SJCRH30 (cell line): ENCODE measurements around the gene CPEB2. TPM values are rescaled to one million over a fixed set of nuclear protein-coding genes. Genes with fewer than 3 reads are reported as not detected.

ENCODE experiments used
- DNase-seq, 2 experiments: peaks; one replicate each; pipeline ENCODE4 v3.0.0-alpha.2; 2015 to 2020
- H3K27ac ChIP-seq: fragments of 250-450 bp; sonication (Bioruptor Pico); 2 replicates; pipeline ENCODE4 v1.5.1; 2020; ENCODE audit warnings: mild to moderate bottlenecking, moderate library complexity
- H3K27me3 ChIP-seq: fragments of 250-450 bp; sonication (Bioruptor Pico); 2 replicates; pipeline ENCODE4 v1.5.1; 2020; ENCODE audit warnings: mild to moderate bottlenecking, moderate library complexity
- H3K36me3 ChIP-seq: fragments of 250-450 bp; sonication (Bioruptor Pico); 2 replicates; pipeline ENCODE4 v1.5.1; 2020; ENCODE audit warnings: mild to moderate bottlenecking, moderate library complexity
- H3K4me1 ChIP-seq: fragments of 250-450 bp; sonication (Bioruptor Pico); 2 replicates; pipeline ENCODE4 v1.5.1; 2020; ENCODE audit warnings: mild to moderate bottlenecking, moderate library complexity
- H3K4me3 ChIP-seq: fragments of 250-450 bp; sonication (Bioruptor Pico); 2 replicates; pipeline ENCODE4 v1.5.1; 2020; ENCODE audit warnings: mild to moderate bottlenecking, moderate library complexity
- H3K9me3 ChIP-seq: fragments of 250-450 bp; sonication (Bioruptor Pico); replicated peaks from 2 replicates; pipeline ENCODE4 v1.5.1; 2020; ENCODE audit warnings: mild to moderate bottlenecking, moderate library complexity
- total RNA-seq: library from RNA; depleted of rRNA; stranded (reverse); fragments of >200 nt; shearing (Covaris generic); gene quantifications from 2 replicates; pipeline ENCODE4 v1.2.3, GENCODE V29; 2014; rRNA removed

The CPEB2 gene
- total RNA-seq: 0.56 and 0.73 TPM in 2 replicates

DNA sequence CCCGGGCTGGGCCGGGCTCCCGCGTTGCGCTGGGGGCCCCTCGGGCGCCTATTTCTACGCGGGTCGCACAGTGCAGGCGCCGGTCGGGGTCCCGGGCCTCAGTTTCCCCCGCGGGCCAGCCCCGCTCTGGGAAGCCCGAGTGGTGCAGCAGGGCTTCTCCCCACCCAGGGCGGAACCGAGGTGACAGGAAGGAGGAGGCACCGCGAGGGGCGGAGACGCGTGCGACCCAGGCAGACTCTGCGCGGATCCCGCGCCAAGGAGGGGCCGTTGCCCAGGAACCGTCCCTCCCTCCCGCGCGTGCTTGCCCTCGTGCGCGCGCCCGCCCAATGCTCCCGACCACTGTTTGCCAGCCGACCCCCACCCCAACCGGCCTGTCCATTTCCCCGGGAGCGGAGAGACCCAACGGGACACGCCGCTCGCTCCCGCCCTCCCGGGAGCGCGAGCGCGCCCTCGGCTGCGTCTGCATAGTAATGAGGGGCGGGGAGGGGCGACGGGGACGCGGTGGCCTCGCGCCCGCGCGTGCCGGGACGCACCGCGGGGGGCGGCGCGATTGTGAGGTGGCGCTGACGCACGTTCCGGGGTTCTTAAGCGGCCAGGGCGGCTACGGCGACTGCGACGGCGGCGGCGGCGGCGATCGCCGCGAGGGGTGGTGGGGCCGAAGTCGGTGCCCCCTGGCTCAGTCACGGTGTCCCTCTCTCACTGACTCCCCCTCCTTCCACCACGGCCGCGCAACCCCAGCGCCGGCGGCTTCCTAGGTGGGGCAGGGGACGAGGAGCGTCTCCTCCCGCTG is at the start of gene CPEB2:
Gene CPEB2 (plus strand): TSS at position 613 of the 790 bp plus-strand sequence. CDS start 193 bp downstream, outside the sequence.
- peak within 1 kb of the TSS; percentile 32; the same call in 1 of the 2 replicates for H3K27ac ChIP-seq
- peaks cover 4% of the 10 kb centered on the region; the same call in 1 of the 2 replicates for H3K27me3 ChIP-seq
- H3K4me3 ChIP-seq: peak within 1 kb of the TSS; percentile 78
- peak; percentile 87 to 89 for DNase-seq
- H3K9me3 ChIP-seq: no peaks in the 10 kb centered on the region
- H3K36me3 ChIP-seq: no peaks in the 10 kb centered on the region
- H3K4me1 ChIP-seq: peaks cover 8% of the 10 kb centered on the region; the same call in 1 of the 2 replicates

DNA sequence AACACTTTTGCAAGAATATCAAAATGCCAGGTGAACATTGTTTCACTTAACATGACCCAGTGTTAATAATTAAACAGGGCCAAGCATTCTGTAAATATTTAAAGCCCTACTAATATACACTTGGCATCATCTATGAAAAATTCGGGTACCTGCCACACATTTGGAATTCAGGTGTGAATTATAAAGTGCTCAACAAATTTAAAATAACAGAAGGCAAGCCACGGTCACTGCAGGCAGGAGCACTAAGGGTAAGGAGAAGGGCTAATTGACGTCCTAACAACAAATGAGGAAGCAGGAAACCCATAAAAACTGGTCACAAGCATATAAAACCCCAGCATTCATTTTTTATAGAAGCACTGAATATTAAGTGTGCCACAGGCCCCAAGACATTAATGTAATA is 43.8 kb upstream of the CPEB2 start:
- no peak overlapping the region for H3K4me3 ChIP-seq
- no peak for DNase-seq
- no peaks in the 10 kb centered on the region for H3K9me3 ChIP-seq
- no peaks in the 10 kb centered on the region for H3K36me3 ChIP-seq
- peaks cover 6% of the 10 kb centered on the region; the same call in 1 of the 2 replicates for H3K27me3 ChIP-seq
- no peak overlapping the region for H3K27ac ChIP-seq
- H3K4me1 ChIP-seq: no peaks in the 10 kb centered on the region

DNA sequence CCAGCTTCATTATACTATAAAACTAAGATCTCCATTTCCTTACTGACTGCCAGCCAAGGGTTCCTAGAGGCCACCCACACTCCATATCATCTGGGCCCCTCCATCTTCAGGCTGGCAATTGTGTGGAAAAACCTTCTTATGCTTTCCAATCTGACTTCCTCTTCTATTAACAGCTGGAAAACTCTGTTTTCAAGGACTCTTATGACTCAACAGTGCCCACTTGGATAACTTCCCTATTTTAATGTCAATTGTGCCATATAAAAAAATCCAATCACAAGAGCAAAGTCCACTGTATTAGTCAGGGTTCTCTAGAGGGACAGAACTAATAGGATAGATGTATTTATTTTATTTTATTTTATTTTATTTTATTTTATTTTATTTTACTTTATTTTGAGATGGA is 41.0 kb upstream of the CPEB2 start:
- peaks cover 6% of the 10 kb centered on the region; the same call in 1 of the 2 replicates for H3K27me3 ChIP-seq
- no peak for DNase-seq
- no peaks in the 10 kb centered on the region for H3K9me3 ChIP-seq
- H3K36me3 ChIP-seq: no peaks in the 10 kb centered on the region
- no peak overlapping the region for H3K4me3 ChIP-seq
- H3K4me1 ChIP-seq: no peaks in the 10 kb centered on the region
- no peak overlapping the region for H3K27ac ChIP-seq

DNA sequence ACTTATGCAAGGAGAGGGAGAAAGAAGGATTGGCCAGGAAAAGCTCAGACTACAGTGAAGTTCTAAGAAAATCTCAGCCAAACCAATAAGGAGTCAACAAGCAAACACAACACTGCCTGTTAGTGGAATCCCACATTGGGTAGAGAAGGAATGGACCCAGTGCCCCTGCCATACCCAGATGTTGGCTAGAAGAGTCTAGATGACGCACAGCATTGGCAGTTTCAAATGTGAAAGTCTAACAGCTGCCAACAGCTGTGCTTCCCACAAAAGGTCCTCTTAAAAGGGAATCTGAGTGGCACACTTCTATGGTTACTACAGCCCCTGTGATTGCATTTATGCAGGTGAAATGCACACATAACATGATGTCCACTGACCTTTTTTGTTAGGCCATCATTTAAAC is 37.2 kb upstream of the CPEB2 start:
- no peak overlapping the region for H3K4me3 ChIP-seq
- H3K4me1 ChIP-seq: no peaks in the 10 kb centered on the region
- no peaks in the 10 kb centered on the region for H3K36me3 ChIP-seq
- no peak overlapping the region for H3K27ac ChIP-seq
- H3K27me3 ChIP-seq: no peaks in the 10 kb centered on the region; the same call in 1 of the 2 replicates
- no peaks in the 10 kb centered on the region for H3K9me3 ChIP-seq
- DNase-seq: peak in 1 of 2 experiments; percentile 4

DNA sequence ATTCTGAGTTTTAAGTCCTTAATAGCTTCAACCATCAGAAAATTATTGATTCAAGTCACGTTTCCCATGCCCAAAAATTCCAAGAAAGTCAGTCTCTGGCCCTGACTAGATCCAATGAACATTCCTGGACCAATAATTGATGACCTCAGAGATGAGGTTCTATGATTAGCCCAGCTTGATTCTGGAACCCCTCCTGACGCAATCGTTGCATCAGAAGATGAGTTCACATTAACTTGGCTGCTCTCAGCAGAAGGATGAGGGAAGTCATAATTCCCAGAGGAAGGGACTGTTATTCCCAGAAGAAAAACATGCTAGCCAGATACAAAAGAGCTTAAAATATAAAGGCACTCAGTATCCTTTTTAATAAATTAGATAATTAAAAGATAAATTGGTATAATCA is 34.3 kb upstream of the CPEB2 start:
- Histone ChIP-seq H3K36me3 (no peaks in the 10 kb centered on the region), H3K4me3 (no peak overlapping the region), H3K9me3 (no peaks in the 10 kb centered on the region), H3K27me3 (no peaks in the 10 kb centered on the region; the same call in none of the 2 replicates), H3K4me1 (no peaks in the 10 kb centered on the region), H3K27ac (no peak overlapping the region)
- no peak for DNase-seq

DNA sequence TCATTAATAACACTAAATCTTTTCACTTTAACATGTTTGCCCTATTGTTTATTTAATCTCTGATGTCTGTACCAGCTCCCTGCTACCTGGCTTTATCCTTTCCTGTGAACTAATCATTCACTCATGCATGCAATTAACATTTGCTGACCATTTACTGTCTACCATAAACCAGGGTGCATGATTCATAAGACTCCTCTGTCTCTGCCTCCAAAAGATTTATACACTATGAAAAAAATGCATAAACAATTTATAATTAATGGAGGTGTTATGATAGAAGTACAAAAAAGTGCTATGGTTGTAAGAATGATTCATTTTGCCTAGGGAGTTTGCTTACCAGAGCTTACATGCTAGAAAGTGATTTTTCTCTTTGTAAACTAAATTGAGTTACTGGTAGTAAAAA is 24.5 kb upstream of the CPEB2 start:
- Histone ChIP-seq H3K4me3 (no peak overlapping the region), H3K27me3 (no peaks in the 10 kb centered on the region), H3K9me3 (no peaks in the 10 kb centered on the region), H3K4me1 (no peaks in the 10 kb centered on the region), H3K27ac (no peak overlapping the region), H3K36me3 (no peaks in the 10 kb centered on the region)
- DNase-seq: no peak

DNA sequence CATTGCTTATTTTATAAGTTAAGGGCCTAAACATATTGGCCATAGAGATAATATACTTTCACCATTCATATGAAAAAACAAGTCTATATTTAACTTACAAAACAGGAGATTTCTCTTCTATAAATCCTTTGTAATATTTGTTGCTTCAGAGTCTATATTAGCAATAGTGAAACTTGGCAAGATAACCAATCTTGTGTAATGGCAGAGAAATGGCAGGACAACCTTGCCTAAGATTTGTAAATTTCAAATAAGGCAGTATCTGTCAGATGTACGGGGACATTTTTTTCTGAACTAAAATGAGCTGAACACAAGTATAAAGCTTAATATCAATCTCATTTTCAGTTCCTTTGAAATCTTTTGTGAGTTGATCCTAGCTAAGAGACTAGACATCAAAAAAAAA is 17.8 kb upstream of the CPEB2 start:
- no peaks in the 10 kb centered on the region for H3K4me1 ChIP-seq
- H3K36me3 ChIP-seq: no peaks in the 10 kb centered on the region
- H3K9me3 ChIP-seq: no peaks in the 10 kb centered on the region
- H3K4me3 ChIP-seq: no peak overlapping the region
- no peak for DNase-seq
- H3K27ac ChIP-seq: no peak overlapping the region
- H3K27me3 ChIP-seq: 0 out of 2 replicates have a peak, but pooled peaks cover 4% of the 10 kb centered on the region

DNA sequence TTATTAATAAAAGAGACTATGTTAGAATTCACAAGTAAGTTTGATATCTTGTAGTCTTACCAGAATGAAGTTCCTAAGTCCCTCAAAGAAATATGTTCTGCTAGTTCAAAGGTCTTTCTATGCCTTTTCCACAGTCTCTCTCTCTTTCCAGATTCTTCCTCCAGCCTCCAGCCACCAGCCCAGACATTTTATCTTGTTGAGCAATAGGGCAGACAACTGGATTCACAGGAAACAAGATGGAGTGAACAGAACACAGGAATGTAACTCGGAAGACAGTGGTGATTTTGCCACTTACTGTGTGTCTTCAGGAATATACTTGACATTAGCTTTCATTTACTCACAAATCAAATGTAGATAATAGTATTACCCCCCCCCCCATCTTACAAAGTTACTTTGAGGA is 17.1 kb upstream of the CPEB2 start:
- Histone ChIP-seq H3K36me3 (no peaks in the 10 kb centered on the region), H3K4me1 (no peaks in the 10 kb centered on the region), H3K27me3 (0 out of 2 replicates have a peak, but pooled peaks cover 4% of the 10 kb centered on the region), H3K9me3 (no peaks in the 10 kb centered on the region), H3K4me3 (no peak overlapping the region), H3K27ac (no peak overlapping the region)
- no peak for DNase-seq

DNA sequence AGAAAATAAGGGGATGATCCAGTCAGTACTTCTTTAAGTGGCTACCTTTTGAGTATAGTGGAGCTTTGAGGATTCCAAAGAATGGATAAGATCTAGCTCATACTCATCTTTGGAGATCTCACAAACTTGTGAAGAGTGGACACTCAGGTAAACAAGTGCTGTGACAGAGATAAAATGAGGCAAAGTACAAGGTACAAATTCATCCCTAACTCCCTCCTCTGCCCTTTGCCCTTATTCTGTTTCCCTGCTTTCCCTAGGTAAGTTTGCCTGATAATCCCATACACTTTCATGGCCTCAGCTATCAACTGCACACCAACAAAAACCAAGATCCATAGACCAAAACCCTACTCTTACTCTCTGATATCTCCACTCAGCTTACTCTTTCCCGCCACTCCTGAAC is 16.4 kb upstream of the CPEB2 start:
- Histone ChIP-seq H3K4me3 (no peak overlapping the region), H3K36me3 (no peaks in the 10 kb centered on the region), H3K4me1 (no peaks in the 10 kb centered on the region), H3K9me3 (no peaks in the 10 kb centered on the region), H3K27ac (no peak overlapping the region), H3K27me3 (0 out of 2 replicates have a peak, but pooled peaks cover 4% of the 10 kb centered on the region)
- DNase-seq: no peak

DNA sequence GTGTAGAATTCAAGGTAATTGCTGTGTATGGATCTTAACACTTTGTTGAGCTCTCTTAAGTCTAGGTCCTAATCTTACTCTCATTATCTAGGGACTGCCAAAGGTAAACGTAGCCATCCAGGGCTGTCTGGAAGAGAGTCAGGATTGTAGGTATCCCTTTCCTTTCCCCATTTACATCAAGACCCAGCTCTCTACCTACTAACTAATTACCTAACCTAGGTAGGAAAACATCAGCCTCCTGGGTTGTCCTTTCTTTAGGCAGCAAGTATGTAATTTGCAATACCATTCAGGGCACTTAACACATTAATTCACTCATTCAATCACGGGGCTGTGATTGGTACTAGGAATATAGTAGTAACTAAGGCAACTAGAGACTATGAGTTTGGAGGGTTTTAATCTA is 15.2 kb upstream of the CPEB2 start:
- no peaks in the 10 kb centered on the region for H3K9me3 ChIP-seq

DNA sequence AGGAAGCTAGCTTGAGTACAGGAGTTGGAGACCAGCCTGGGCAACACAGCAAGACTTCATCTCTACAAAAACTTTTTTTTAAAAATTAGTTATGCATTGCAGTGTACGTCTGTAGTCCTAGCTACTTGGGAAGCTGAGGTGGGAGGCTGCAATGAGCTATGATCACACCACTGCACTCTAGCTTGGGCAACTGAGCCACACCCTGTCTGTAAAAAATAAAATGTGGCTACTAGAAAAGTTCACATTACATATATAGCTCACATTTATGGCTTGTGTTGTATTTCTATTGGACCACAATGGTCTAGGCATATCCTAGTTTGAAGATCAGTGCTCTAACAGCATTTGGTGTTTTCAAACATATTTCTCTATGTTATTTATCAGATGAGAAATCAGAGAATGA is 11.8 kb upstream of the CPEB2 start:
- Histone ChIP-seq H3K4me3 (no peak overlapping the region), H3K27ac (no peak overlapping the region), H3K36me3 (no peaks in the 10 kb centered on the region), H3K9me3 (no peaks in the 10 kb centered on the region), H3K4me1 (no peaks in the 10 kb centered on the region), H3K27me3 (0 out of 2 replicates have a peak, but pooled peaks cover 4% of the 10 kb centered on the region)
- DNase-seq: no peak

More for the DNA sequence above, 15.2 kb upstream of the CPEB2 start:
- DNase-seq: no peak
- H3K36me3 ChIP-seq: no peaks in the 10 kb centered on the region
- no peaks in the 10 kb centered on the region for H3K4me1 ChIP-seq
- H3K27ac ChIP-seq: no peak overlapping the region
- no peak overlapping the region for H3K4me3 ChIP-seq
- H3K27me3 ChIP-seq: 0 out of 2 replicates have a peak, but pooled peaks cover 4% of the 10 kb centered on the region

DNA sequence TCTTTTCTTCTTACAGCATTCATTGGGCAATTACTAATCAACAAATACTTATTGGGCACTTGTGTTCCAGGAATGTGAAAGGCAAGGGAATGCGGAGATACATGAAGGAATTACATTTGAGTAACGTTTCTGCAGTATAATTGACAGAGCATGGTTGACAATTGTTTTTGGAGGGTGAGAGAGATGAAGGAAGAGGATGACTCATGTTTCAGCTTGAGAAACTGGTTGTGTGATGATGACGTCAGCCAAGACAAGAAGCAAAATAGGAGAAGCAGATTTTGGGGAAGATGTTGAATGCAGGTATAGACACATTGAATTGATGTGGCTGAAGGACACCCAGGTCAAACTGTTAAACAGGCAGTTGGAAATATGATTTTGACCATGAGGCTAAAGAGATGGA is 8.0 kb upstream of the CPEB2 start:
- Histone ChIP-seq H3K4me3 (no peak overlapping the region), H3K36me3 (no peaks in the 10 kb centered on the region), H3K27me3 (no peaks in the 10 kb centered on the region), H3K27ac (no peak overlapping the region), H3K9me3 (no peaks in the 10 kb centered on the region), H3K4me1 (no peaks in the 10 kb centered on the region)
- no peak for DNase-seq

DNA sequence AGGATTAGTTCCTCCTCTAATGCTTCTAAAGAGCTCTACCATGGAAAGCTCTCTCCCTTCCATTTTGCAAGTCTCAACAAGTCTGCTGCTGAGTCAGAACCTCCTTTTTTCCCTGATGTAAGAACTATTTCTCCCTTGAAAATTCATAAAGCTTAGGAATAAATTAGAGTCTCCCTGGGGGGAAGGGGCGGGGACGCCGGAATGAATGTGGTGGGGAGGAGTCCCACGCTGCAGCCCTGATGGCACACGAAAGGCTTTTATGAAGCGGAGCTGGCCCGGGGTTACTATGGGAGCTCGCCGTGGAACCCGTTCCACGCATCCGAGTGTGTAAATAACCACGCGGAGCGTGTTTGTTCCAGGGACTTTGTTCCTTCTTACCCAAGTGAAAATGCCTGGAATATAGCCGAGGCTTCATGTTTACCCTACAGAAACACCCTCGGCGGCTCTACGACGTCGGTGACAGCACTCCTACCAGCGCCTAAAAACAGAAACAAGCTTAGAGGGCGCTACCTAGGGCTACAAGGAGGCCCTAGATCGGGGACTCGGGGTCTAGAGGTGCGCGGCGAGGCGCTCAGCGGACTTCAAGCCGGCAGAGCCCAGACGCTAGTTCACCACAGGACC is 923 bp upstream of the CPEB2 start:
- Histone ChIP-seq H3K9me3 (no peaks in the 10 kb centered on the region), H3K4me3 (peak overlapping the region; percentile 78), H3K36me3 (no peaks in the 10 kb centered on the region), H3K4me1 (peaks cover 8% of the 10 kb centered on the region; the same call in 1 of the 2 replicates), H3K27me3 (peaks cover 4% of the 10 kb centered on the region; the same call in 1 of the 2 replicates), H3K27ac (peak overlapping the region; percentile 32; the same call in 1 of the 2 replicates)
- DNase-seq: peak; percentile 57 to 67

DNA sequence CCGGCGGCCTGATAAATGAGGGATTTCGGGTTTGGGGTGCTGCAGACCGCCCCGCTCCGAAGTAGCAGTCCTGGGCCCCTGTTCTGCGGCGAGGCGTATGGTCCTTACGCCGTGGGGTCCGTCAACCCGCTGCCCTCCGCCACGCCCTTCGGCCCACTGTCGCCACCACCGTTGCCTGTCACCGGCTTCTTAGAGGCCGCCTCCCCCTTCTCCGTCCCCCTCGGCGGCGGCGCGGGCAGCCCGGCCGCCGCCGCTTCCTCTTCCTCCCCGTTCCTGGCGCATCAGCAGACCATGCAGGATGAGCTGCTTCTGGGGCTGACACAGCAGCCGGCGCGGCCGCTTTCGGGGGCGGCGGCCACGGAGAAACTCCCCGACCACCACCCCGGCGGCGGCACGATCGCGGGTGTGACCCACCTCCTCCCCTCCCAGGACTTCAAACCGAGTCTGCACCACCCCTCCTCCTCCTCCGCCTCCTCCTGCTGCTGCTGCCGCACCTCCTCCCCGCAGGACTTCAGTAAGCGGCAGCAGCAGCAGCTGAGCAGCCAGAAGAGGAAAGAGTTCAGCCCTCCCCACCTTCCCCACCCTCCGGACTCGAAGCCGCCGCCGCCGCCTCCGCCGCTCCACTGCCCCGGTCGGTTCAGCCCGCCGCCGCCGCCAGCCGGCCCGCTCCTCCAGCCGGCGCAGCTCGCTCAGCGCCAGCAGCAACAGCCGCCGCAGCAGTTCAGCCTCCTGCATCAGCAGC is 549 bp downstream of the CPEB2 start:
- Histone ChIP-seq H3K4me3 (peak overlapping the region; percentile 78), H3K27me3 (peaks cover 4% of the 10 kb centered on the region; the same call in 1 of the 2 replicates), H3K4me1 (peaks cover 8% of the 10 kb centered on the region; the same call in 1 of the 2 replicates), H3K9me3 (no peaks in the 10 kb centered on the region), H3K36me3 (no peaks in the 10 kb centered on the region), H3K27ac (peak overlapping the region; percentile 32; the same call in 1 of the 2 replicates)
- DNase-seq: peak; percentile 51 to 63
